ENCODE results near the gene SORCS2.

SORCS2 gene

GRCh38 chr4:7187168-7187535, 5.2 kb upstream of the SORCS2 start:
- DNase-seq (ENCODE audit: extremely low read depth, insufficient read length) = no peak
- TF ChIP-seq CTCF (IDR thresholded peaks at IDR 0.05; ENCODE audit: insufficient read depth, low read length, poor library complexity, severe bottlenecking) = no peak
- Histone ChIP-seq H3K4me3 (replicated peaks; ENCODE audit: low read depth, low read length) (no peak overlapping the region), H3K36me3 (ENCODE audit: control insufficient read depth, insufficient read depth, low read length) (no peaks in the 10 kb centered on the region), H3K27me3 (replicated peaks; ENCODE audit: control insufficient read depth, insufficient read depth, low read length) (peaks cover 1% of the 10 kb centered on the region; the same call in 1 of the 2 replicates)

- Histone ChIP-seq H3K36me3 (ENCODE audit: control insufficient read depth, insufficient read depth, low read length) (no peaks in the 10 kb centered on the region), H3K27me3 (replicated peaks; ENCODE audit: control insufficient read depth, insufficient read depth, low read length) (peaks cover 1% of the 10 kb centered on the region; the same call in 1 of the 2 replicates), H3K4me3 (replicated peaks; ENCODE audit: low read depth, low read length) (no peak overlapping the region)
- TF ChIP-seq CTCF (IDR thresholded peaks at IDR 0.05; ENCODE audit: insufficient read depth, low read length, poor library complexity, severe bottlenecking) = no peak
- no peak for DNase-seq (ENCODE audit: extremely low read depth, insufficient read length)
These were observed 4.6 kb upstream of the SORCS2 start for GRCh38 chr4:7187691-7188090.

- H3K27me3 ChIP-seq (replicated peaks; ENCODE audit: control insufficient read depth, insufficient read depth, low read length) = peaks cover 1% of the 10 kb centered on the region; the same call in 1 of the 2 replicates
- TF ChIP-seq CTCF (IDR thresholded peaks at IDR 0.05; ENCODE audit: insufficient read depth, low read length, poor library complexity, severe bottlenecking) = no peak
- no peaks in the 10 kb centered on the region for H3K36me3 ChIP-seq (ENCODE audit: control insufficient read depth, insufficient read depth, low read length)
- no peak for DNase-seq (ENCODE audit: extremely low read depth, insufficient read length)
- H3K4me3 ChIP-seq (replicated peaks; ENCODE audit: low read depth, low read length) = no peak overlapping the region
These were observed 3.3 kb upstream of the SORCS2 start for GRCh38 chr4:7189066-7189465.

GRCh38 chr4:7189475-7190277, 2.7 kb upstream of the SORCS2 start:
- no peak for TF ChIP-seq CTCF (IDR thresholded peaks at IDR 0.05; ENCODE audit: insufficient read depth, low read length, poor library complexity, severe bottlenecking)
- no peak for DNase-seq (ENCODE audit: extremely low read depth, insufficient read length)
- H3K36me3 ChIP-seq (ENCODE audit: control insufficient read depth, insufficient read depth, low read length) = no peaks in the 10 kb centered on the region
- H3K4me3 ChIP-seq (replicated peaks; ENCODE audit: low read depth, low read length) = no peak overlapping the region
- peaks cover 1% of the 10 kb centered on the region; the same call in 1 of the 2 replicates for H3K27me3 ChIP-seq (replicated peaks; ENCODE audit: control insufficient read depth, insufficient read depth, low read length)

GRCh38 chr4:7190278-7190594, 2.1 kb upstream of the SORCS2 start:
- no peak for TF ChIP-seq CTCF (IDR thresholded peaks at IDR 0.05; ENCODE audit: insufficient read depth, low read length, poor library complexity, severe bottlenecking)
- peaks cover 1% of the 10 kb centered on the region; the same call in 1 of the 2 replicates for H3K27me3 ChIP-seq (replicated peaks; ENCODE audit: control insufficient read depth, insufficient read depth, low read length)

More at GRCh38 chr4:7190278-7190594, 2.1 kb upstream of the SORCS2 start:
- DNase-seq (ENCODE audit: extremely low read depth, insufficient read length) = no peak
- no peak overlapping the region for H3K4me3 ChIP-seq (replicated peaks; ENCODE audit: low read depth, low read length)
- no peaks in the 10 kb centered on the region for H3K36me3 ChIP-seq (ENCODE audit: control insufficient read depth, insufficient read depth, low read length)

Data from GM06990 (cell line).